Measurements from ENCODE around the gene POTEB3.
"Not testable (repeated sequence)": the region's sequence is repeated elsewhere in the genome, so short reads cannot be mapped to it uniquely, and the experiment has no call there.

DNA sequence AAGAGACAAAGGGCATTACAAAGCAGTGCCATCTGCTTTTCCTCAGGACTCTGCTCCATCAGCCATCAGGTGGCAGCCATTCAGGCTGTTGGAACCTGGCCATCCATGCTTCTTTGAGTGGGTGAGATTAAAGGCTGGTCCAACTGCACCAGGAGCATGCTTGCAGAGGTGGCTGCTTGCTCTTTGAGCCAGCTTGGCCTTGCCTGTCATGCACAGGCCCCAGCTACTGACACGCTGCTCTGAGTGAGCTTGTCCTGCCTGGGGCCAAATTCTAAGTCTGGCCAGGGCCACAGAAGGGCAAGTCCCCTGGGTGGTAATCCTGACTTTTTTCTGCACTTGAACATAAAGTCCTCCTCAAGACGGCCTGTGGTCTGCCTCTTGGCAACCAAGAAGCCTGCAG lies 43.1 kb downstream of the POTEB3 start:
- TF ChIP-seq BRCA1 (IDR thresholded peaks at IDR 0.05; ENCODE audit: low read depth, low read length); EZH2 (IDR thresholded peaks at IDR 0.05; ENCODE audit: low read depth, low read length, severe bottlenecking); POLR2A (IDR thresholded peaks at IDR 0.05; ENCODE audit: control extremely low read depth in 1 of 2, low read depth in 2 of 2, low read length in 2 of 2); CREB1 (IDR thresholded peaks at IDR 0.05); POLR2AphosphoS5 (IDR thresholded peaks at IDR 0.05; ENCODE audit: low read depth, low read length); BACH1 (IDR thresholded peaks at IDR 0.05; ENCODE audit: low read length); YY1 (IDR thresholded peaks at IDR 0.05; ENCODE audit: low read depth, low read length); SP1 (IDR thresholded peaks at IDR 0.05; ENCODE audit: low read depth, low read length); SIX5 (IDR thresholded peaks at IDR 0.05; ENCODE audit: low read depth, low read length); TBP (IDR thresholded peaks at IDR 0.05; ENCODE audit: low read depth, low read length): not testable (repeated sequence)
- TF ChIP-seq, protein P1, sequence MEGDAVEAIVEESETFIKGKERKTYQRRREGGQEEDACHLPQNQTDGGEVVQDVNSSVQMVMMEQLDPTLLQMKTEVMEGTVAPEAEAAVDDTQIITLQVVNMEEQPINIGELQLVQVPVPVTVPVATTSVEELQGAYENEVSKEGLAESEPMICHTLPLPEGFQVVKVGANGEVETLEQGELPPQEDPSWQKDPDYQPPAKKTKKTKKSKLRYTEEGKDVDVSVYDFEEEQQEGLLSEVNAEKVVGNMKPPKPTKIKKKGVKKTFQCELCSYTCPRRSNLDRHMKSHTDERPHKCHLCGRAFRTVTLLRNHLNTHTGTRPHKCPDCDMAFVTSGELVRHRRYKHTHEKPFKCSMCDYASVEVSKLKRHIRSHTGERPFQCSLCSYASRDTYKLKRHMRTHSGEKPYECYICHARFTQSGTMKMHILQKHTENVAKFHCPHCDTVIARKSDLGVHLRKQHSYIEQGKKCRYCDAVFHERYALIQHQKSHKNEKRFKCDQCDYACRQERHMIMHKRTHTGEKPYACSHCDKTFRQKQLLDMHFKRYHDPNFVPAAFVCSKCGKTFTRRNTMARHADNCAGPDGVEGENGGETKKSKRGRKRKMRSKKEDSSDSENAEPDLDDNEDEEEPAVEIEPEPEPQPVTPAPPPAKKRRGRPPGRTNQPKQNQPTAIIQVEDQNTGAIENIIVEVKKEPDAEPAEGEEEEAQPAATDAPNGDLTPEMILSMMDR (IDR thresholded peaks at IDR 0.05; ENCODE audit: control extremely low read depth in 1 of 3, insufficient read depth in 1 of 3, low read depth in 1 of 3, low read length in 3 of 3) = not testable (repeated sequence)

Measured in H1 (cell line).